Stimulated activated CD4-positive, alpha-beta T cell treated with anti-CD3 and anti-CD28 coated beads, Interleukin-15, amount 100 ng/mL, for 48 hours (primary cell): ENCODE measurements around the gene PSD2.

ENCODE experiments used
- DNase-seq, 2 donors: peaks; one replicate each; pipeline ENCODE4 v3.0.0-alpha.2; 2020; ENCODE audit warnings: low read depth in 2 of 2

The PSD2 gene

GRCh38 chr5:139836469-139837208 lies 41.0 kb downstream of the PSD2 start:
- DNase-seq = no peak

GRCh38 chr5:139837711-139838380 lies 42.2 kb downstream of the PSD2 start:
- DNase-seq = no peak

- no peak for DNase-seq
These were observed 43.0 kb downstream of the PSD2 start for GRCh38 chr5:139838381-139839197.

DNA sequence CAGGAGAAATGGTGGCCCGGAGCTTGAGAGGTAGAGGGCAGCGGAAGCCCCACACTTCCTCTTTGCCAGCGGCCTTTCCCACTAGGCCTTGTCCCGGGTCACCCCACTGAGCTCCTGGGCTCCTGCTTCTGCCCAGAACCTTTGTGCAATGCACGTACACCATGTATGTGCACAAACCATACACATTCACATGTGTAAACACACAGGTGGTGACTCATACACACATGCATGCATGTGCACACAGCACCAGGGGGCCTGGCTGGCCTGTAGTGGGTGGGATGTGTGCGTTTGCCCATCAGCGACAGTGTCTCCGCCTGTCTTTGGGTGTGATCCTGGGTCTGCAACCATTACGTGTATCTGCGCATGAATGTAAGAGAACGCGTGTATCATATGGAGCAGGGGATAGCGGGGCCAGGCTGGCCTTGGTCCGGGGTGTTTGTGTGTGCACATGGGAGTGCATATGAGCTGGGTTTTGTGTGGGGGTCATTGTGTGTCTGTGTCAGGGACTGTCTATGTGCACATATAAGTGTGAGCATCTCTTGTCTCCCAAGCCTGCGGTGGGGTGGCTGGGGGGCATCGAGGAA lies 43.7 kb downstream of the PSD2 start:
- no peak for DNase-seq

DNA sequence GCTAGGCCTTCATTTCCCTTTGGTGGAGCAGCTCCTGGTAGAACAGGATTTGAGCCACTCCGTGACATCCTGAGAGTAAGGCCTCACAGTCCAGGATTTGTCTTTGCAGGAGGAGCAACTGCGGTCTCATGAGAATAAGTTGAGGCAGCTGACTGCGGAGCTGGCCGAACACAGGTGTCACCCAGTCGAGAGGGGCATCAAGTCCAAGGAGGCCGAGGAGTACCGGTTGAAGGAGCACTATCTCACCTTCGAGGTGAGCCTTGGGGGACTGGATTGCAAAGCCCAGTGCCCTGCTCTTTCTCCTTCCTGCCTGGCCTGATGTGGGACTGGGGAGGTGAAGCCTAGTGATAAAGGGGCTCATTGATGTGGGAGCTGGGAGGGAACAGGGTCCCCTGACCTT lies 44.3 kb downstream of the PSD2 start:
- DNase-seq = no peak

- DNase-seq = no peak
These were observed 45.9 kb downstream of the PSD2 start for GRCh38 chr5:139841549-139841948.

DNA sequence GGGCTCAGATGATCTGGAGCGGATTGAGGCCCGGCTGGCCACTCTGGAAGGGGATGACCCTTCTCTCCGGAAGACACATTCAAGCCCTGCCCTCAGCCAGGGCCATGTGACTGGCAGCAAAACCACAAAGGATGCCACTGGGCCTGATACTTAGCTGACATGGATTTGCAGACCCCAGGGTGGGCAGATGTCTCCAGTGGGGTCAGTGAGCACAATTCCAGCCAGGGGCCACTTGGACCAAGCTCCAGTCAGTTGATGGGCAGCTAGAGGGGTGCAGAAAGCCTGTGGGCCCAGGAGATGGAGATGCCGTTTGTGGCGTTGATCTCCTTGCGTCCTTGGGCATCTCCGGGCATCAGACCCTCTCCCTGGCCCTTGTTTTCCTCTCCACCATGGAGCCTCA lies 46.7 kb downstream of the PSD2 start:
- DNase-seq = no peak

DNA sequence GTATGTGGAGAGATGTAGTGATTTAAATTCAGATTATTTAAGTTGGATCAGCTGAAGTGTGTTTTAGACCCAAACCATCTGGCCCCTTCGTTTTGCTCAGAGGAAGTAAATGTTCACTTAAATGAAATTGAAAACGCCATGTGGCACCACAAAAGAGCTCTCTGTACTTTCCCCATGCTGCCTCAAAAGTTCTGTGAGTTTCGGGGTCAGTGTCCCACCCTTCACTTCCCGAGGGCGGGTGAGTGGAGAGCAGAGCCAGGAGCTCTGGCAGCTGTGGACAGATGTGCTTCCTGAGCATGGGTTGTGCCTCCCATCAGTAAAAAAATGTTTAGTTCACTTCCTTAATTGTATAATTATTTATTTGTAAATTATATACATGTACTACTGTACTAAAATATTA lies 48.4 kb downstream of the PSD2 start:
- DNase-seq = no peak

DNA sequence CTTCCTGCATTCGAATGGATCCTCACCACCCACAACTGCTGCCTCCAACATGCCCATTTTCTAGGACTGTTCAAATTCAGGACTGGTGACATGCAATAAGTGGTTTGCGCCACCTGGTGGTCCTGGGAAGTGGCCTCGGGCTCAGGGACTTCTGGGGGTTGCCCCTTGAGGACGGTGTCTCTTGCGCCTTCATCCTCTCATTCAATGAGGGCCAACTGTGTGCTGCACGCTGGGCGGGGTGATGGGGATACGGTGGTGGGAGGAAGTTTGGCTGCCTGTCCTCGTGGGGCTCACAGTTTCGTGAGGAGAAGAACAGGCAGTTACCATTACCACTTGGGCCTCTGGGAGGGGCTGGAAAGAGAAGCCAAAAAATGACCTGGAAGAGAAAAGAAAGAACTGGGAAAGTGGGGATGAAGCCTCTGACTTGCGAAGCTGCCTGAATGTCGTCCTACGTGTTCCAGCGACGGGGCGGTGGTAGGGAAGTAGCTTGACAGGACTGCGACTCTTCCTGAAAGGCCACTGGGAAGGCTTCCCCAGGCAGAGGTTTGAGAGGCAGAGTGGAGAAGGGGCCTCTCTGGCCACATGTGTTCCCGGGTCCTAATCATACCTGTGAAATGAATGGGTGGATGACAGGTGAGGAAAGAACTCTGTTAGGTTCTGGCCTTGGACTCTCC lies 49.0 kb downstream of the PSD2 start:
- peak; percentile 60 to 74 for DNase-seq

- no peak for DNase-seq
These were observed 50.5 kb downstream of the PSD2 start for GRCh38 chr5:139845846-139846681.

GRCh38 chr5:139847091-139847490 lies 51.5 kb downstream of the PSD2 start:
- DNase-seq = no peak

DNA sequence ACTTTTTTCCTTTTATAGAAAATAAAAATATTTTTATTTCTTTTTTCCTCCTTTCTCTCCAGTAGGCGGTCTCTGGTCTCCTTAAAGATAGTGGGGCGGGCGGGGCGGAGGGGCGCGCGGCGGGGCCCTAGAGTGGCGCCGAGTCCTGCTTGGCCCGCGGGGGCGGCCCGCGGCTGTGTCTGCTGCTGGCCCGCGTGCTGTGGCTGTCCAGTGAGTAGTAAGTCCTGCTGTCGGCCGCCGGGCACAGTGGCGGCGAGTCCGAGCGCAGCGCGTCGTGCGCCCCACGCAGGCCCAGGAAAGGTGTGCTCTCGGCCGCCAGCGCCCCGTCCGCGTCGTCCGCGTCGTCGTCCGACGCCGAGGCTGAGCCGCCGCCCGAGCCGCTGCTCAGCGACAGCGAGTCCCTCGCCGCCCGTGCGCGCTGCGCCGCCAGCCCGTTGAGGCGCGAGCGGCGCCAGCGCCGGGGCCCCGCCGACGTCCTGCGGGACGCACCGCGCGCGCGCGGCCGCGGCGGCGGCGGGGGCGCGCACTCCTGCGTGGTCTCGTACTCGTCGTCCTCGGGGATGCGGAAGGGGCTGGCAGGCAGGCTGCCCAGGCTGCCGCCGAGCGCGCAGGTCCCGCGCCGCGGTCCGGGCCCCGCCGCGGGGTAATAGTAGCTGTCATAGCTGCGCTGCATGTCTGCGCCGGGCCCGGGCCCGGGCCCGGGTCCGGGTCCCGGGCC lies 52.3 kb downstream of the PSD2 start:
- DNase-seq = peak; percentile 42 to 64

- DNase-seq = peak in 1 of 2 donors; percentile 3
These were observed 53.0 kb downstream of the PSD2 start for GRCh38 chr5:139848508-139849100.

GRCh38 chr5:139849501-139849900 lies 53.9 kb downstream of the PSD2 start:
- no peak for DNase-seq

- DNase-seq = no peak
These were observed 54.3 kb downstream of the PSD2 start for GRCh38 chr5:139849942-139850341.

GRCh38 chr5:139850423-139851016 lies 54.9 kb downstream of the PSD2 start:
- DNase-seq = no peak

GRCh38 chr5:139851558-139851957 lies 56.0 kb downstream of the PSD2 start:
- DNase-seq = no peak

- DNase-seq = no peak
These were observed 57.1 kb downstream of the PSD2 start for GRCh38 chr5:139852696-139853095.

GRCh38 chr5:139854029-139854605 lies 58.5 kb downstream of the PSD2 start:
- DNase-seq = no peak
